Body of pancreas (tissue), 4 donors: ENCODE measurements around the gene MST1R. TPM values are rescaled to one million over a fixed set of nuclear protein-coding genes. Genes with fewer than 3 reads are reported as not detected.
A peak's percentile ranks its signal among the peaks of the same experiment; 100 is the strongest.

Experiments used
- ATAC-seq: fragments of 150-250 bp; one replicate; pipeline ENCODE4 v1.9.1; 2016
- DNase-seq, 4 donors: peaks; one replicate each; pipeline ENCODE4 v3.0.0-alpha.2; 2019
- H3K27ac ChIP-seq, 4 donors: fragments of 200-600 bp; sonication (generic); 1 replicate in 3 of 4; 2 replicates in 1 of 4; pipeline versions ENCODE4 v1.5.1 to v1.6.1; 2016 to 2019; ENCODE audit warnings: mild to moderate bottlenecking in 1 of 4, mixed read lengths in 1 of 4, moderate library complexity in 1 of 4
- H3K27me3 ChIP-seq, 2 donors: fragments of 200-600 bp; sonication (generic); one replicate each; pipeline ENCODE4 v1.6.0; 2016; ENCODE audit warnings: mild to moderate bottlenecking in 1 of 2
- H3K36me3 ChIP-seq, 2 donors: fragments of 200-600 bp; sonication (generic); replicated peaks in 1 of 2; 2 replicates each; pipeline ENCODE4 v1.5.1; 2016; ENCODE audit warnings: low read depth in 2 of 2; ENCODE audit not compliant: insufficient read depth in 1 of 2
- H3K4me1 ChIP-seq: fragments of 200-600 bp; sonication (generic); one replicate; pipeline ENCODE4 v1.6.0; 2016
- H3K4me3 ChIP-seq, 2 donors: fragments of 200-600 bp; sonication (generic); 1 replicate in 1 of 2; 2 replicates in 1 of 2; pipeline ENCODE4 v1.5.1; 2016 to 2019
- H3K9me3 ChIP-seq, 3 donors: fragments of 200-600 bp; sonication (generic); 1 replicate in 2 of 3; 2 replicates in 1 of 3; pipeline ENCODE4 v1.5.1; 2016
- POLR2A ChIP-seq, 3 donors: fragments of 450-650 bp; IDR thresholded peaks; one replicate each; pipeline ENCODE4 v1.6.1; 2016; ENCODE audit warnings: antibody characterized with exemption in 3 of 3, mild to moderate bottlenecking in 2 of 3
- WGBS, 2 donors: methylation state at CpG; one replicate each; pipeline ENCODE4 v1.1.5; 2017; 5-methylcytosine and 5-hydroxymethylcytosine counted together
- intact Hi-C: fragments of 100-400 bp; cut with DNase I; formaldehyde crosslinking; loops from one replicate; pipeline ENCODE4 v1.15.1; 2023
- total RNA-seq, 2 donors: library from RNA; depleted of rRNA; stranded (reverse); fragments of >200 nt; gene quantifications; one replicate each; pipeline ENCODE4 v1.1.0, GENCODE V29; 2016
- TF ChIP-seq, protein P1 (sequence below), 7 experiments: fragments of 450-650 bp in 4 of 7; fragments of 200-600 bp in 3 of 7; sonication (generic) in 3 of 7; IDR thresholded peaks; one replicate each; pipeline ENCODE4 v1.5.1; 2016 to 2019; ENCODE audit warnings: antibody characterized with exemption in 7 of 7

Gene MST1R
- total RNA-seq, 2 donors from 2014 or later: 10.4 to 12.2 TPM

DNA sequence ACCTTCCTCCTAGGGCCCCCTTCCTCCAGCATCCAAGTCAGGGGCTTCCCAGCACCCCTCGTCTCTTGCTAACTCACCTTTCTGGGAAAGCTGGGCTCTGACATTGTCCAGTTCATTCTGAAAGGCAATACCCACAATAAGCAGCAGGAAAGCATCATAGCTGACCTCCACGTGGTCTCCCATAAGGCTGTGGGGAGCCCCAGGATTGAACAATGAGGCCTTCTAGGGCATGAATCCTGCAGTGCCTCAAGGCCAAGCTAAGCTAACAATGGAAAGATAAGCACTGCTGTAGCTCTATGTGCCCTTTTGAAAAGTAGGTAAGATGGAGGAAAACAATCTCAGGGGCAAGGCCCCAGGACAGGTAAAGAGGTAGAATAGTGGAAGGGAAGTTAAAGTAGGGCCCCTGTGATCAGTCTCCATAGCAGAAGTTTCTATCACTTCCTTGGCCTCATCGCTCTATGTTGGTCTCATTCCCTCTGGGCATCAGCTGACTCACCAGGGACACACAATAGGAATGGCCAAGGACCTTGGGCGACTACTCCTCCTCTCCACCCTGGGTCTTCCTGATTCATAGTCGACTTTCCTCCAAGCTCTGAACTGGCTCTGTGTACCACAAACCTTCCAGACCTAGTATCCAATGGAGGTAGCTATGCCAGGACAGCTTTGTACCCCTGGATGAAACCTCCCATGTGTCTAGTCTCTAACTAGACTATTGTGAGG is 59.0 kb downstream of the MST1R start:
- ATAC-seq (no peak), DNase-seq (peak in 1 of 4 donors; percentile 7)
- Histone ChIP-seq H3K4me3 (no peak overlapping the region), H3K9me3 (no peaks in the 10 kb centered on the region), H3K27ac (no peak overlapping the region), H3K27me3 (no peaks in the 10 kb centered on the region), H3K4me1 (peaks cover 8% of the 10 kb centered on the region), H3K36me3 (no peaks in the 10 kb centered on the region)
- WGBS, 2 donors: 63 to 65% methylated on average over 5 of the region's 5 CpGs
- intact Hi-C loops: loop anchor here (5.0 kb wide), 1 partner anchor 42 kb away; the partner anchor contains the start of gene INKA1
- TF ChIP-seq, protein P1, sequence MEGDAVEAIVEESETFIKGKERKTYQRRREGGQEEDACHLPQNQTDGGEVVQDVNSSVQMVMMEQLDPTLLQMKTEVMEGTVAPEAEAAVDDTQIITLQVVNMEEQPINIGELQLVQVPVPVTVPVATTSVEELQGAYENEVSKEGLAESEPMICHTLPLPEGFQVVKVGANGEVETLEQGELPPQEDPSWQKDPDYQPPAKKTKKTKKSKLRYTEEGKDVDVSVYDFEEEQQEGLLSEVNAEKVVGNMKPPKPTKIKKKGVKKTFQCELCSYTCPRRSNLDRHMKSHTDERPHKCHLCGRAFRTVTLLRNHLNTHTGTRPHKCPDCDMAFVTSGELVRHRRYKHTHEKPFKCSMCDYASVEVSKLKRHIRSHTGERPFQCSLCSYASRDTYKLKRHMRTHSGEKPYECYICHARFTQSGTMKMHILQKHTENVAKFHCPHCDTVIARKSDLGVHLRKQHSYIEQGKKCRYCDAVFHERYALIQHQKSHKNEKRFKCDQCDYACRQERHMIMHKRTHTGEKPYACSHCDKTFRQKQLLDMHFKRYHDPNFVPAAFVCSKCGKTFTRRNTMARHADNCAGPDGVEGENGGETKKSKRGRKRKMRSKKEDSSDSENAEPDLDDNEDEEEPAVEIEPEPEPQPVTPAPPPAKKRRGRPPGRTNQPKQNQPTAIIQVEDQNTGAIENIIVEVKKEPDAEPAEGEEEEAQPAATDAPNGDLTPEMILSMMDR (IDR thresholded peaks at IDR 0.05): no peak
- no peak for TF ChIP-seq POLR2A (IDR thresholded peaks at IDR 0.05)

DNA sequence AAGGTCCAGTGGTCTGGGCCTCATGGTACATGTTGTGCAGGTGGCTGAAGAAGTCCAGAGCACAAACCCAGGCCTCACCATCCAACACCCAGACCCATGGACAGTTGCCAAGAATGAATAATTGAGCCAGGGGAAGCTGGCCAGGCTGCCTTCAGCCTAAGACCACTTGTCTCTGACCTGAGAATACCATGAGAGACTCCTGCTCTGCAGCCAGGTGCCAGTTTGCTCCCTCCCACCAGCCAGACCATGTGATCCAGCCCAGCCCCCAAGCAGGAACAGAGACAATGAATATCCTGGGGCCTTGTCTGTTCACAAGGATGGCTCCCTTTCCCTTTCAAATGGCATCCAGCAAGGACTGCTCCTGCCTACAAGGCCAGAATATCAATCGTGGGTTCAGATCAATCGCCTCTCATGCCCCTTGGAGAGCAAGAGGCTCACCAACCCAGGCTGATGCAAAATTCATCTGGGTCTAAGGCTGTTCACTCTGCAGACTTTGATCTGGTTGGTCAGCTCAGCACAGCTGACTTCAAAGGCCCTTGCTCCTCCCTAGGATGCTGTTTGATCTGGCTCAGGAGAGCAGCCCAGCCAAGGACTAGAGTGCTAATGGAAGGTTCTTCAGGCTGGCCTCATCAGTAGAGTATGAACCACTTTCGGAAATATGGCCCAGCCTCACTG is 60.7 kb downstream of the MST1R start:
- no peaks in the 10 kb centered on the region for H3K27me3 ChIP-seq
- no peaks in the 10 kb centered on the region for H3K9me3 ChIP-seq
- 80 to 88% methylated on average over 2 to 3 of the region's 3 CpGs for WGBS, 2 donors
- no peak for TF ChIP-seq POLR2A (IDR thresholded peaks at IDR 0.05)
- TF ChIP-seq, protein P1 (IDR thresholded peaks at IDR 0.05): no peak
- H3K27ac ChIP-seq: no peak overlapping the region
- peaks cover 13% of the 10 kb centered on the region for H3K4me1 ChIP-seq
- no peaks in the 10 kb centered on the region for H3K36me3 ChIP-seq
- ATAC-seq (no peak), DNase-seq (no peak)
- intact Hi-C loops: loop anchor here (5.0 kb wide), 1 partner anchor 41 kb away; the partner anchor contains the start of gene INKA1
- H3K4me3 ChIP-seq: no peak overlapping the region

DNA sequence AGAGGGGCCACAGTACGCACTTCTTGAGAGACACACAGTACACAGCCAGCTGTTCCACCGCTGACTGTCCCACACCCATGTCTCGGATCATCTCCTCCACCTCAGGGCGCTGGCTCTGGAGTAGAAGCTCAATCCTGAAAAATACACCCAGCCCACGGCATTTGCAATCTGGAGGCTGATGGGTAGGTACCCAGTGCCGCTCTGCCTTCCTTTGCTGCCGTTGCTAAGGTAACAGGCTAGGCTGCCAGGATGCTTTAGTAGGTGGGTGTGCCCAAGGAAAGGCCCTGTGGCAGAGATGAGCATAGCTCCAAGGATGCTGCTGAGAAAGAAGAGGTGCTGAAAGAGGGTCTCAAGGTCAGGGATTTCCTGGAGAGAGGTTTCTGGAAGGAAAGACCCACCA is 61.9 kb downstream of the MST1R start:
- ATAC-seq (no peak), DNase-seq (no peak)
- Histone ChIP-seq H3K27me3 (no peaks in the 10 kb centered on the region), H3K27ac (no peak overlapping the region), H3K9me3 (no peaks in the 10 kb centered on the region), H3K36me3 (no peaks in the 10 kb centered on the region), H3K4me3 (no peak overlapping the region), H3K4me1 (peaks cover 13% of the 10 kb centered on the region)
- intact Hi-C loops: loop anchor here (5.0 kb wide), 1 partner anchor 40 kb away; the partner anchor contains the start of gene INKA1
- no peak for TF ChIP-seq POLR2A (IDR thresholded peaks at IDR 0.05)
- TF ChIP-seq, protein P1 (IDR thresholded peaks at IDR 0.05): no peak
- 92 to 100% methylated on average over 3 to 6 of the region's 7 CpGs for whole genome bisulfite sequencing, 2 donors

DNA sequence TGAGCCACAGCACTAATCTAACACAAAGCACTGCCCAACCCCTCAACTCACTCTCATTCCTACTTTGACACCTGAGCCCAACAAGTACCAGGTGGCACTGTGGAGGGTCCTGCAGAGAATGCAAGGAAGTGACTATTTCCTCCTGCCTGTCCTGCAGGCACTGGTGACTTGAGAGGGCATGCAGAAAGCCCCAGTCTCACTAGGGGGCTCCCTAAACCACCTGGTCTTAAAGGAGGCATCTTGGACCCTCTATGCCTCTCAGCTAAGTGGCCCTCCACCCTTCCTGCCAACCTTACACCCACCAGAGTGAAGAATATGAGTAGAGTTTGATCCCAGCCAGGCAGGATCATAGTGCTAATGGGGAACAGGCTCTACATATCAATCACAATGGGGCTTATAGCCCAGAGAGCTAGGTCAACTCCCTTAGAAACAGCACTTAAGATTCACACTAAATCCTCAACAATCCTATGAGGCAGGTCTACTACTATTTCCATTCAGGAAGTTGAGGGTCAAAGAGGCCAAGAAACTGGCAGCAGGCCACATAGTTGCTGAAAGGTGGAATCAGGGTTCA is 62.5 kb downstream of the MST1R start:
- intact Hi-C loops: loop anchor here (5.0 kb wide), 1 partner anchor 39 kb away; the partner anchor contains the start of gene INKA1

More for the DNA sequence above, 62.5 kb downstream of the MST1R start:
- H3K27me3 ChIP-seq: no peaks in the 10 kb centered on the region
- no peaks in the 10 kb centered on the region for H3K9me3 ChIP-seq
- no peak for ATAC-seq
- TF ChIP-seq, protein P1 (IDR thresholded peaks at IDR 0.05): no peak
- TF ChIP-seq POLR2A (IDR thresholded peaks at IDR 0.05): no peak
- no peak overlapping the region for H3K27ac ChIP-seq
- H3K36me3 ChIP-seq: no peaks in the 10 kb centered on the region
- DNase-seq: no peak
- H3K4me3 ChIP-seq: no peak overlapping the region
- H3K4me1 ChIP-seq: peaks cover 13% of the 10 kb centered on the region
